8988T (cell line): ENCODE measurements around the gene ATP5F1B.
"Not testable (repeated sequence)": the region's sequence is repeated elsewhere in the genome, so short reads cannot be mapped to it uniquely, and the experiment has no call there.

Experiments
- DNase-seq: peaks from one replicate; pipeline ENCODE4 v3.0.0; 2011

Gene ATP5F1B

GRCh38 chr12:56645717-56646446 lies at the start of gene ATP5F1B:
TSS of gene ATP5F1B (minus strand) at chr12:56645984. CDS start at chr12:56645963, 21 bp downstream.
- DNase-seq, result peak; percentile 75

- DNase-seq, result no peak
Observed at GRCh38 chr12:56694161-56694560, 48.4 kb upstream of the ATP5F1B start.

GRCh38 chr12:56688846-56689109 lies 43.0 kb upstream of the ATP5F1B start:
- DNase-seq, result no peak

- DNase-seq, result peak; percentile 66
Observed at GRCh38 chr12:56688129-56688845, 42.5 kb upstream of the ATP5F1B start, which contains the start of gene PTGES3. TSS of gene PTGES3 (minus strand) at chr12:56688284. CDS start at chr12:56687999, 285 bp downstream.

- no peak for DNase-seq
Observed at GRCh38 chr12:56687223-56688128, 41.7 kb upstream of the ATP5F1B start.

- no peak for DNase-seq
Observed at GRCh38 chr12:56684745-56685359, 39.1 kb upstream of the ATP5F1B start.

- DNase-seq, result no peak
Observed at GRCh38 chr12:56682323-56682722, 36.5 kb upstream of the ATP5F1B start.

GRCh38 chr12:56679883-56680575 lies 34.2 kb upstream of the ATP5F1B start:
- DNase-seq, result no peak

GRCh38 chr12:56678852-56679251 lies 33.1 kb upstream of the ATP5F1B start:
- DNase-seq, result no peak

GRCh38 chr12:56677680-56678079 lies 31.9 kb upstream of the ATP5F1B start:
- no peak for DNase-seq

GRCh38 chr12:56676851-56677580 lies 31.2 kb upstream of the ATP5F1B start:
- no peak for DNase-seq

- no peak for DNase-seq
Observed at GRCh38 chr12:56671608-56672007, 25.8 kb upstream of the ATP5F1B start.

- no peak for DNase-seq
Observed at GRCh38 chr12:56670836-56671235, 25.1 kb upstream of the ATP5F1B start.

GRCh38 chr12:56668197-56668457 lies 22.3 kb upstream of the ATP5F1B start:
- no peak for DNase-seq

- DNase-seq, result no peak
Observed at GRCh38 chr12:56661979-56662638, 16.3 kb upstream of the ATP5F1B start.

- DNase-seq, result no peak
Observed at GRCh38 chr12:56661560-56661959, 15.8 kb upstream of the ATP5F1B start.

GRCh38 chr12:56658921-56659320 lies 13.1 kb upstream of the ATP5F1B start:
- no peak for DNase-seq

- DNase-seq, result no peak
Observed at GRCh38 chr12:56657416-56658379, 11.9 kb upstream of the ATP5F1B start.

GRCh38 chr12:56653781-56654180 lies 8.0 kb upstream of the ATP5F1B start:
- not testable (repeated sequence) for DNase-seq

- not testable (repeated sequence) for DNase-seq
Observed at GRCh38 chr12:56648023-56648422, 2.2 kb upstream of the ATP5F1B start.
